ENCODE results near the gene CACNB1.

Gene CACNB1

DNA sequence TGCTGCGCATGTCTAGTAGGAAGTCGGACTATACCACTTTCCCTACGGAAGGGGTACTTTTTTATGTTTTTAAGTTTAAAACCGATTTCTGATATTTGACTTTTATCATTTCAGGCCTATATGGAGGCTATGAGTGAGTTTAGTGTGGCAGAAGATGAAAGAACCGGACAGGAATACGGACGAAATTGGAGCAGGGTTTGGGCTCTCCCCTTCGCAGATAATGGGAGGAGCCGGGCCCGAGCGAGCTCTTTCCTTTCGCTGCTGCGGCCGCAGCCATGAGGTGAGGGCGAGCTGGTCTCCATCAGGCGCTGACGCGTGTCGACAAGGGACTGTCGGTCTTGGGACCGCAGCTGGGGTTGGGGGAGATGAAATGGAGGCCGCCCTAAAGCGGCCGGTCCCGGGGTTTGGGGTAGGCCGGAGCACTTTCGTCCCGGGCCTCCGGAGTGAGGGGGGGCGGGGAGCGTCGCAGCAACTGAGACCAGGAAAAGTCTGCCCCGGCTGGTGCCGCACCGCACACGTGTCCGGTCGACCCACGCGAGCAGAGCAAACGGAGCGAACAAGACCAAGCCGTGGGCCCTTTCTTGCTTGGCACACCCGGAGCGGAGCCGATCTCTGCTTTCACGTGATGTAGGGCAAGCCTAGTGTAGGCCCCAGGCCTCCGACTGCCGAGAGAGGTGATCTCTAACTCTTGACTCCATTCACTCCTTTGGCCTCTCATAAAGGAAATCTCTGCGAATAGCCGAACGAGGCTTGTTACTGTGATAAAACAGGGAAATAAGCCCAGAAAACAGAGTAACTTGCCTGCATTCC is 2.8 kb upstream of the CACNB1 start, which contains the start of gene RPL19:
Gene RPL19 (plus strand): TSS at position 214 of the 810 bp plus-strand sequence. CDS start 62 bp downstream, at position 276.
- DNase-seq: peak; percentile 96

DNA sequence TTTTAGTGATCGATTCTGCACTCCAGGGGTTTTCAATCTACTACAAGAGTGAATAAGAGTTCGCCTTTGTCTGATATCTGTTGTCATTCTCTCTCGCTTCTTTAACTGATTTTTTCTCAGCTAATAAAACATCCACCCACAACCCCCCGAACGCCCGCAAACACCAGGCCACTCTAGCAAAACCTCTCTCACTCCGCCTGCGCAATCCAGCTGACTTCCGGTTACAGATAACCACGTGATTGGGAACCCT is 2.3 kb upstream of the CACNB1 start:
- DNase-seq: peak; percentile 96

DNA sequence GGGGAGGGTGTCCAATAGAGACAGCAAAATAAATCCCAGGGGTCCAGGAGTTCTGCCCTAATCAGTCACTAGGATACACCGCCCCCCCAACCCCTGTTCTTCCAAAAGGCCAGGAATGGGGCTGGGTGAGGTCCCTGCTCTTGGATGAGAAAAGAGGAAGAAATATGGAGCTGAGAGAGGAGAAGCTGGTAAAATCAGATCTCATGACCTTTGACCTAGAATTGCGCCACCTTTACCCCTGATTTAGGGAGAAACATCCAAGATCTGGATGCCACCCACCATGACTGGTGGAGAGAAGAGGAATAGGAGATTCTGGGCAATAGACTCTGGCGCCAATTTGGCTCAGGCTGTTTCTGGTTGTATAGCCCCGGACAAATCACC is 707 bp upstream of the CACNB1 start:
- DNase-seq: no peak

DNA sequence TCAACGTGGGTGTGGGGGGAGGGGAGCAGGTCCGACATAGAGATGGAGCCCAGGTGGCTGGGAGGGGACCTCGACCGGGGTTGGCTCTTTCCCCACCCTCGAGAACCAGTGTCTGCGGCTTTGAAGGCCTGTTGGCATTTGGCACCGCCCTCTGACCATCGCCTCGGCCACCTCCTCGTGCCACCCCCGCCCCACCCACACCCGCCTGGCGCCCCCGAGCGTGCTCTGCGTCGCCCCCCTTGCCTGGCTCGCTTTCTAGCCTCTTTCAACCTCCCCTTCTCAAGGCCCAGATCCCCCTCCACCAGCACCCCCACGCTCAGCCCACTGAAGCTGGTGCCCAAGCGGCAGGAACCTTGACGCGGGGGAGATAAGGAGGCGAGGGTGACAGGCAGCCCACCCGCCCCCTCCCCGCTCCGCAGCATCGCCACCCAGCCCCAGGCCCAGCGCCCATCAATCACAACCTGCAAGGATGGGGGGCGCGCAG is 619 bp downstream of the CACNB1 start:
- DNase-seq: no peak

DNA sequence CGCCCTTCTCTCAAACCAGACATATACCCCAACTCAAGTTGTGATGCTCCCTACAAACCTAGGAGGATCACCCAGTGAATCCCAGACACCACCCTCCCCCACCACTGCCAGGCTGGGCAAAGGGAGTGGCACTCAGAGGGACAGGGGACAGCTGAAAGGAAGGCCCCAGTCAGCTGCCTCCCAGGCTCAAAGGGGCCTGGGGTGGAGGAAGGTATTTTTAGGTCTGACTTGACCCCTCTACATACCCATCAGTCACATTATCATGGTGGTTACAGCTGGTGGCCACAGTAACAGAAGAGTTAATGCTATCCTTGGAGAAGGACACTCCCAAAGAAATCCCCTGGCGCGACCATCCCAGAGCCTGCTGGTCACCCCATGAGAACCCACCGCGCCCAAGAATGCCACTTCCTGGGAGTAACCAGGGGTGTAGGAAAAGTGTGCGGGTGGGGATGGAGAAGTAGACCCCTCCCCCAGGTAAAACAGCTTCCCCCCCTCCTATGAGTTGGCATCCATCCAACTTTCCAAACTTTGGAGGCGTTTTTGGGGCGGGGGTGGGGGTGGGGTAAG is 1.1 kb downstream of the CACNB1 start:
- no peak for DNase-seq

DNA sequence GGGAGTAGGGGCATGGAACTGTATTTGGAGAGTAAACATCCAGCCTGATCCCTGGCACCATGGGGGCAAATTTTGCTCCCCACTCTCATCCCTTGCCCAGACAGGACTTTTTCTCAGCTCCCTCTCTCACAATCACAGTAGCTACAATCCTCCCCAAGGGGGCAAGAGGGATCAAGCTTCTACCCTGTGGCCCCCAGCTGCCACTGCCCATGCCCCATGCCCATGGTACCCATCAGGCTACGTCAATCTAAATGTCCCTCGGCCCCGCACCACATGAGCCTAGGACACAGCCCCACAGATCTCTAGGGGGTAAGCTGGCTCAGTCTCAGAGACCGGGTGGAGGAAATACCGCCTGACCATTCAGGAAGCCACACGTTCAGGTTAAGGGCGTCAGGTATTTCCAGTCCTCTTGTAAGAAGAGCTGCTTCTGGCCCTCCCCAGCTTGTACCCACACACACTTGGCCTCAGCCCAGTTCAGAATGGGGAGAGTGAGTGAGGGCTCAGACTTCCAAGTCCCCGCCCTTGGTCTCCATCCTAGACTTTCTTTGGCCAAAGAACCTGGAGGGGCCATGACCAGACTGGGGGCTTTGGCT is 1.8 kb downstream of the CACNB1 start:
- DNase-seq: no peak

DNA sequence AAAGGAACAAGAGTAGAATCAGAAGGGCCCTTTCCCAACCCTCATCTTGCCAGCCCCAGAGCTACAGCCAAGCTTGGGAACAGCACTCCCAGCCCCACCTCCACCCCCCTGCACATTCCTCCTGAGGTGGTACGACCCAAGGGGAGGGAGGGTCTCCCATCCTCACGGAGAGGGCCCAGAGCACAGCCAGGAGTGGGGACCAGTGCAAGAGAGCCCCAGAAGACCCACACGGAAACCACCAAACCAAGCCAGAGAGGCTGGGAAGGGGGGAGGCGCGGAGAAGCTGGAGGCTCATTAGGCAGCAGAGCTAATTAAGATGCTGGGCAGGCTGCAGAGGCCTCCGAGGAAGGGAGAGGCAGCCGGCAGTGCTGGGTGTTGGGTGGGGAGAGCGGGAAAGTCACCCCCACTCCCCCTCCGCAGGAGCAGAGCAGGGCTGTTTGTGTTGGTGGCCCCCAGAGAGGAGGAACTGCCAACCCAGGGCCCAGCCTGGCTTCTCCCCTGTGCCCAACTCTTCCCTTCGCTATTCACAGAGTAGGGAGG is 2.4 kb downstream of the CACNB1 start:
- DNase-seq: no peak

DNA sequence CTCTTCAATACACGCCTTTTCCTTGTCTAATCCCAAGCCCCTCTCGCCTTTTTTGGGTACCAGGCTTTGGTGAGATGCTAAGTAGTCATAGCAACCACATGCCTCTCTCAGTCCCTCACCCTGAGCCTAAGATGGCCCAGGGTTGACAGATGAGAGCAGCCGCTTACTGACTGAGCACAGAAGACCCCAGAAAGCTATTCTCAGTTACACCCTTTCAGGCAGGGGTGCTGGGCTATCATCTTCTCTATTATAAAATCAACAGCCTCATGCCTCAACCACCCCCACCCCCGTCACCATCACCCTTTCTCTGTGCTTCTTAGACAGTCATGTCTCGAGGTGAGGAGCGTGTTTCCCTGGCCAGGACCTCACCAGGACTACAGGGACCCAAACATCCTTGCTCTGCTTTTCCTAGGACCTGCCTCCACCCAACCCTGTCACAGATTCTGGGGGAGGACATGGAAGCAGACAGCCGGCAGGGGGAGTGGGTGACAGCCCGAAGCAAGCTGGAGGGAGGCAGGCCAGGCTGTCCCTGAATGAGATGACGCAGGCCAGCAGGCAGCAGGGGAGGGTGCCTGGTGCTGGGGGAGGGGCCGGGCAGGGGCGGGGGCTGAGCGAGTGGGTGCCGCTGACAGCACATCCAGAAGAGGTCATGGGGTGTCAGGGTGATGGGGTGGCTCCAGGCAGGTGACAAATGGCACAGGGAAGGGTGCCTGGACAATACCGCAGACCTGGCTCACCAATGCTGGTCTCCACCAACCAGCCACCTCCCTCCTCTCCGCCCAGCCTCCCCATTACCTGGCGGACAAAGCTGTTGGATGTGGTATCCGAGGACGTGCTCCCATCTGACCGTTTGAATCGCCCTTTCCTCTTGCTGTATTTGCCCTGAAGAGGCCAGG is 3.1 kb downstream of the CACNB1 start:
- DNase-seq: no peak

DNA sequence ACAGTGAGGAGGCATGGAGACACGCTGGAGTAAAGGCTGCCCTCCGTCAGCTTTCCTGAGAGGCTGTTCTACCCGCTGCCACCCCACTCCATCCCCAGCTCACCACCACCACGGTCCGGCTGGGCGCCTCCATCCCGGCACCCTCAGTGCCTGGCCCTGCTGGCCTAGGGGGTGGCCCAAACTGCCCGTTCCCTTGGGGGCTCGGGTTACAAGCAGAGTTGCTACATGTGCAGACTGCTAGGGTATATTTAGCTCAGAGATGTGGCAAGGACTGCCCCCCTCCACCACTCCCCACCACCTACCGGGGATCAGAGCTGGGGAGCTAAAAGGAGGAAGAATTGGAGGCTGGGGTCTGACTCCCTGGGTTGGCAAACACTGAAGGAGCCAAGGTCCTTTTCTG is 4.1 kb downstream of the CACNB1 start:
- DNase-seq: no peak

DNA sequence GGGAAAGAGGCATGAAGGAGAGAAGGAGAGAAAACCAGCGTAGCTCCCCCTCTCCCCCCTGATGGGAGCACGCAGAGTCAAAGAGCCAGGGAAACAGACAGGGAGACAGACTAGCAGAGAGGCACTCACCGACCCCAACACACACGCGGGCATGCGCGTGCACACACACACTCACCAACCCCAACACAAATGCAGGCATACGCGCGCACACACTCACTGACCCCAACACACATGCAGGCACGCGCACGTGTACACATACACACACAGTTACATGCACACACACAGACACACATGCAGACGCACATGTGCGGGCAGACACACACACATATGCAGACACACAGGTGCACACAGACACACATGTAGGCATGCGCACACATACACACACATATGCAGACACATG is 4.6 kb downstream of the CACNB1 start:
- DNase-seq: no peak

DNA sequence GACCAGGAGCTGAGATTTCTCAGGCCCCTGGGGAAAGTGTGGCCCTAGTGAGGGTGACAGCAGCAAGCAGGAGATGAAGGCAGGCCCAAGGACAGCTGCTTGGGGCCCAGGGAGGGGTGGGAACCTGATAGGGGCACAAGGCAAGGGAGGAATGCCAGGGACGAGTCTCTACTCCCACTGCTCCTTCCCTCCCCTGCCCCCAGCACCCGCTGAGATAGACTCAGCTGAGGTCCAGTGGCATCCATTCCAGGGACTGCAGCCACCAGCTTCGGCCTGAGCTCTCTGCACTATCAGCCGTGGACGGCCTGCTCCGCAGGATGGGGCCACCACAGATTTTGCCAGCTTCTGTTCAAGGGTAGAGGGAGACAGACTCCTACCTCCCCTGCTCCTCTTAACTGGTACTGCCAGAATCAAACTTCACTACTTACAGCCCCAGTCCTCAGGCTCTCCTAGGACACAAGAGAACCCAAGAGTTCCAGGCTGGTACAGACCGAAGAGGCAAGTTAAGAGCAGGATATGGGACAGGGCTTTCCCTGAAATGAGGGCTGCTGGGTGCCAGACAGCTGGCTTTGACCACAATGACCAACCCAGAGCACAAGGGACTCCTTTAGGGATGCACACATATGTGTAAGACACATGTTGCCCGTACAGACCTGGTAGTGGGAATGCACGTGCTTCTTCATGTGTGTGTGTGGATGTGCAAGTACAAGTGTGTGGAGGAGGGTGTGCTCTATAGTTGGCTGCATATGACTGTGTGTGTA is 5.5 kb downstream of the CACNB1 start:
- DNase-seq: no peak

DNA sequence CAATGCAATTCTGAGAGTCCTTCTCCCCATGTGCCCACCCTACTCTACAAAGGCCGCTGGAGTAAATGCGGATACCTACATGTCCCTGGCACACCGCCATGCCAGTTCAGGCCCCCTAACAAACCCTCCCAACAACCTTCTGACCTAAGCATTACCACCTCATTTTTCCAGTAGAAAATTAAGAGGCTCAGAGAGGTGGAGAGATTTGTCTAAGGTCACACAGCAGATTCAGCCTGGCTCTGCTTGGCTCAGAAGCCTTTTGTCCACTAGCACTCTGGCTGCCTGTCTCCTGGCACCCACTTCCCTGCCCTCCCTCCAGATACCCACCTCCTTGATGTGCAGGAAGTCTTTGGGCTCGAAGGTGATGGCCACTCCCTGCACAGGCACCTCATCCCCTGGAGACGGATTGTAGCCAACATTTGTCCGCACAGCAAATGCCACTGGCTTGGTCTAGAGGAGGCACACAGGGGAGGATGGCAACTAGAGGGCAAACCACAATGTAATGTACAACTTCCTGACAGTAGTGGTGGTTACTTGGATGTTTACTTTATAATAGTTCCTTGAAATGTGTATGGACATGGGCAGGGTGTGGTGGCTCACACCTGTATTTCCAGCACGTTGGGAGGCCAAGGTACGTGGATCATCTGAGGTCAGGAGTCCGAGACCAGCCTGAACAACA is 10.2 kb downstream of the CACNB1 start:
- no peak for DNase-seq

DNA sequence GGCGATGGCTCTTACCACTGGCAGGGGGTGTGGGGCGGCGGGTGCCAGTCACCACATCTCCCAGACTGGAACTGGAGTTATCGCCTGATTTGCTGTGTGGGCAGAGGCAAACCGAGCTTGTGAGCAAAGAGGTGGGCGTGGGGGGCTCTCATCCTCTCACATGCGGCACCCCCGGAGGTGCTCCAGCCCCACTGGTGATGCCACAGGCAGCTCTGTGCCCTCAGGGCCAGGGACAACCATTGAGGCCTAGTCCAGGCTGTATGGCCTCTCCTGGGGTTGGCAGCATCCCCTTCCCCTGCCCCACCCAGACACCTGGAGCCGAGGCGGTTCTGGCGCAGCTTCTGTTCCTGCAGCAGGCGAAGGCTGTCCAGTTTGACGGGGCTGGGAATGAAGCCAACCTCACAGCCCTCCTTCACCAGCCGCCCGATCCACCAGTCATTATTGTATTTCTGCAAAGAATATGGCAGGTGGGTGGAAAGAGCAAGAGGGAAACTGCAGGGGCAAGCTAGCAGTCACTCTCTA is 10.9 kb downstream of the CACNB1 start:
- no peak for DNase-seq

DNA sequence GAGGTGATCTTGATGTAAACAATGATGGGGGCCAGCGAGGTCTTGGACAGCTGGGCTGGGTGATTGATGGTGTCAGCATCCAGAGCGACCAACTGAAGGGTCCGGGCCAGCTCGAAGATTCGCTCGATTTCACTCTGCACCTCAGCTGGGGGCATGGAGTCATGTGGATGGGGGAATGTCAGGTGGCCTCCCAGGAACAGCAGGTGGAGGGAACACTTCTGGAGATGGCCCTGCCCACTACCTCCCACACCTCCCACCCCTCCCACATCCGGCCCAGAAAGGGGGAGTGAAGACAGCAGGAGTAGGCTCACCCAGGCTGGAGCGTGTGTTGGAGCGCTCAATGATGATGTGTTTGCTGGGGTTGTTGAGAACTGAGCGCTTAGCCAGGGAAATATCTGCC is 13.7 kb downstream of the CACNB1 start:
- no peak for DNase-seq

DNA sequence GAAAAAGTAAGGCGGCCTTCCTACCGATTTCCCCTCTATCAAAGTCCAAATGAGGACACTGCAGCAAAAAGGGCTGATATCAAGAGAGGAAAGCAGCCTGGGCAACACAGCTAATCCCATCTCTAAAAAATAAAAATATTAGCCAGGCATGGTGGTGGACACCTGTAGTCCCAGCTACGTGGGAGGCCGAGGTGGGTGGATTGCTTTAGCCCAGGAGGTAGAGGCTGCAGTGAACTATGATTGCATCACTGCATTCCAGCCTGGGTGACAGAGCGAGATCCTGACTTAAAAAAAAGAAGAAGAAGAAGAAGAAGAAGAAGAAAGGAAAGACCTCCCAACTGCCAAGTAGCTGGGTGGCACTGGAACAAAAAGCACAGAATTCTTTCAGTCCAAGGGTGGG is 14.4 kb downstream of the CACNB1 start:
- no peak for DNase-seq

DNA sequence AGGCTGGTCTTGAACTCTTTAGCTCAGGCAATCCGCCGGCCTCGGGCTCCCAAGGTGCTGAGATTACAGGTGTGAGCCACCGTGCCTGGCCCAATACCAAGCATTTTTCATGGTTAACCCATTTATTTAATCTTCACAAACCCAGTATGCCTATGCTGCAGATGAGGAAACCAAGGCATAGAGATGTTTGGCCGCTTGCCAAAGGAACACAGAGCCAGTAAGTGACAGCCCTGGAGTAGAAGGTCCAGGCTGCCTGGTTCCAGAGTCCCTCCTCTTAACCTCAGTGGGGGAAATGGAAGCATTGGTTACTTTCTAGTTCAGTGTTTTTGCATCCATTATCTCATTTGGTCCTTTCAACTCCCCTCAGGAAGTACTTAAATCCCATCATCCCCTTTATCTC is 16.2 kb downstream of the CACNB1 start:
- no peak for DNase-seq

DNA sequence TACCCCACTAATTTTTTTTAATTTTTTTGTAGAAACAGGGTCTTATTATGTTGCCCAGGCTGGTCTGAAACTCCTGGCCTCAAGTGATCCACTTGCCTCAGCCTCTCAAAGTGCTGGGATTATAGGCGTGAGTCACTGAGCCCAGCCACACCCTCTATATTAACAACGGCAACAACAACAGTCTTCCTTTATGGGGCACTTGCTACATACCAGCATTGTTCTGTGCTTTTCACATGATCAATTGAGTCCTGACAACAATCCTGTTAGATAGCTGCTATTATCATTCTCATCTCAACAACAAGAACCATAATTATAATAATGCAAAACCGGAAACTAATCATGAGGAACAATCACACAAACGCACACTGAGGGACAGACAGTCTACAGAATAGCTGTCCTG is 18.9 kb downstream of the CACNB1 start:
- no peak for DNase-seq

DNA sequence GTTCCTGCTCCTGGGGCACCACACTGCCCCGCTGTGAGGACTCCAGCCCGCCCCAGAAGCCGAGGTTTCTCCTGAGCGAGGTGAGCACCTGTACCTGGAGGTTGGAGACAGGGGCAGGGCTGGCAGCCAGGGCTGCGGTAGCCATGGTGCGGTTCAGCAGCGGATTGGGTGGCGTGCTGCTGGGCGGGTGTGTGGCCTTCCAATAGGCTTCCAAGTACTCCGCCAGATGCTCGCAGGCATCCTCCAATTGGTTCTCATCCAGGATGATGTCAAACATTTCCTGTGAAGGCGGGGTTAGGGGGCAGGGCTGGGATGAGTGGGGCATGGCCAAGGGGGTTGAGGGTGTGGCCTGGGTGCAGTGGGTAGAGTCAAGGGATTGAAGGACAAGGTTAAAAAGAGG is 20.2 kb downstream of the CACNB1 start:
- no peak for DNase-seq

DNA sequence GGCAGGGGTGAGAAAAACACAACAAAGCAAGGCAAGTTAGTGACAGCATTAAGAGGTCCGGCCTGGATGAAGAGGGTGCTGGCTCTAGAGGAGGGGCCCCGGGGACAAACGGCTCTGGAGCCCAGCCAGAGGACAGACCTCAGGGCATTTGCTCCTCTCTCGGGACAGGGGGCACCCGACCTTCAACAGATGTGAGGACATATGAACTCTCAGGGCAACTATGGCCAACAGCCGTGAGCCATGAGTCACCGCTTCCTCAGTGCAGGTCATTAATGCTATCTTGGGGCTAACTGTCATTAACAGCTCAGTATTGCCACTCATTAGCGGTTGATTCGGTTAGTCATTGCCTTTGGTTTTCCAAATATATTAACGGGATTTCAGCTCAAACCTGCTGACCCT is 21.8 kb downstream of the CACNB1 start:
- DNase-seq: no peak

DNA sequence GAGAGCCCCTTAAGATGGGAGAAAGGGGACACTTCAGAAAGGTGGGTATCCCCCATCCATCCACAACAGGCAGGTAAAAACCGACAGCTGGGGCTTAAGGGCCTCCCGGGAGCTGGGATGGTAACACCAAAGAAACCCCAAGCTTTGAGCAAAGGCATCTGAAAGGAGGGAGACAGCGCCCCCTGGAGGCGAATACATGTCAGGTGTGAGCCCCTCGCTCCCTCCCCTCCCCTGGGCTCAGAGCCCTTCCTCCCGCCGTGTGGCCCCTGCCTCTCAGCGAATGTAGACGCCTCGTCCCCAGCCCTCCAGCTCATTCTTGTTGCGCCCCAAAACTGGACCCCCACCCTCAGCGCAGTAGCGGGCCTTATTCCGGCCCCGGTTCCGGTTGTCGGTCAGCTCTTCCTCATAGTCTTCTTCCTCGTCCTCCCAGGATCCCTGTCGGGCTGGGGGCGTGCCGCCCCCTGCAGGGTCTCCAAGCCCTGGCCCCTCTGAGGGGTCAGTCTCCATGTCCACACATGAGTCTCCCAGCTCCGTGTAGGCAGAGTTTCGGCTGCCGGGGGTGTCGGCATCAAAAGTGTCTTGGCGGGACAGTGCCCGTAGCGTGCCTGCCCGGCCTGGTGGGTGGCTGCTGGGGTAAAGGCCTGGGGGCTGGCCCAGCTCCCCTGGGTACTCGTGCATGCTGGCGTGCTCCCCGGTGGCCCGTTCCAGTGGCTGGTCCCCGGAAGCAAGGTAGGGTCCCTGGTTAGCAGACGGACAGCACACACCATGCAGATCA is 22.4 kb downstream of the CACNB1 start:
- DNase-seq: peak; percentile 78

Measured in retina (tissue), 1 donor.